ENCODE results near the gene MAST4. TPM values are rescaled to one million over a fixed set of nuclear protein-coding genes. Genes with fewer than 3 reads are reported as not detected.

Gene MAST4
- total and polyA plus RNA-seq, 2 donors from 2014 or later: 27.3 to 31.4 TPM

GRCh38 chr5:66976108-66976507 lies 379.9 kb downstream of the MAST4 start:
- Histone ChIP-seq H3K27ac (ENCODE audit: low read depth in 2 of 2, low read length in 2 of 2) (no peak overlapping the region), H3K36me3 (ENCODE audit: control insufficient read depth in 2 of 3, insufficient read depth in 3 of 3, low read length in 3 of 3) (no peaks in the 10 kb centered on the region), H3K4me3 (ENCODE audit: low read length in 3 of 3) (no peak overlapping the region), H3K9ac (ENCODE audit: low read length in 3 of 3) (no peak overlapping the region), H3K9me3 (ENCODE audit: control insufficient read depth in 2 of 3, insufficient read depth in 1 of 3, low read length in 3 of 3) (no peaks in the 10 kb centered on the region), H3K27me3 (ENCODE audit: control insufficient read depth, insufficient read depth, low read length) (no peaks in the 10 kb centered on the region), H3K4me1 (ENCODE audit: control insufficient read depth in 2 of 3, insufficient read depth in 2 of 3, low read depth in 1 of 3, low read length in 3 of 3) (no peaks in the 10 kb centered on the region)
- intact Hi-C loops (cut with DNase I): no loop called here
- FAIRE-seq (no peak), DNase-seq (no peak)
- TF ChIP-seq, protein P1, sequence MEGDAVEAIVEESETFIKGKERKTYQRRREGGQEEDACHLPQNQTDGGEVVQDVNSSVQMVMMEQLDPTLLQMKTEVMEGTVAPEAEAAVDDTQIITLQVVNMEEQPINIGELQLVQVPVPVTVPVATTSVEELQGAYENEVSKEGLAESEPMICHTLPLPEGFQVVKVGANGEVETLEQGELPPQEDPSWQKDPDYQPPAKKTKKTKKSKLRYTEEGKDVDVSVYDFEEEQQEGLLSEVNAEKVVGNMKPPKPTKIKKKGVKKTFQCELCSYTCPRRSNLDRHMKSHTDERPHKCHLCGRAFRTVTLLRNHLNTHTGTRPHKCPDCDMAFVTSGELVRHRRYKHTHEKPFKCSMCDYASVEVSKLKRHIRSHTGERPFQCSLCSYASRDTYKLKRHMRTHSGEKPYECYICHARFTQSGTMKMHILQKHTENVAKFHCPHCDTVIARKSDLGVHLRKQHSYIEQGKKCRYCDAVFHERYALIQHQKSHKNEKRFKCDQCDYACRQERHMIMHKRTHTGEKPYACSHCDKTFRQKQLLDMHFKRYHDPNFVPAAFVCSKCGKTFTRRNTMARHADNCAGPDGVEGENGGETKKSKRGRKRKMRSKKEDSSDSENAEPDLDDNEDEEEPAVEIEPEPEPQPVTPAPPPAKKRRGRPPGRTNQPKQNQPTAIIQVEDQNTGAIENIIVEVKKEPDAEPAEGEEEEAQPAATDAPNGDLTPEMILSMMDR (IDR thresholded peaks at IDR 0.05; ENCODE audit: borderline replicate concordance, extremely low read depth, insufficient read depth): no peak

GRCh38 chr5:66979738-66980137 lies 383.5 kb downstream of the MAST4 start:
- TF ChIP-seq, protein P1 (IDR thresholded peaks at IDR 0.05; ENCODE audit: borderline replicate concordance, extremely low read depth, insufficient read depth): no peak
- FAIRE-seq: no peak

DNA sequence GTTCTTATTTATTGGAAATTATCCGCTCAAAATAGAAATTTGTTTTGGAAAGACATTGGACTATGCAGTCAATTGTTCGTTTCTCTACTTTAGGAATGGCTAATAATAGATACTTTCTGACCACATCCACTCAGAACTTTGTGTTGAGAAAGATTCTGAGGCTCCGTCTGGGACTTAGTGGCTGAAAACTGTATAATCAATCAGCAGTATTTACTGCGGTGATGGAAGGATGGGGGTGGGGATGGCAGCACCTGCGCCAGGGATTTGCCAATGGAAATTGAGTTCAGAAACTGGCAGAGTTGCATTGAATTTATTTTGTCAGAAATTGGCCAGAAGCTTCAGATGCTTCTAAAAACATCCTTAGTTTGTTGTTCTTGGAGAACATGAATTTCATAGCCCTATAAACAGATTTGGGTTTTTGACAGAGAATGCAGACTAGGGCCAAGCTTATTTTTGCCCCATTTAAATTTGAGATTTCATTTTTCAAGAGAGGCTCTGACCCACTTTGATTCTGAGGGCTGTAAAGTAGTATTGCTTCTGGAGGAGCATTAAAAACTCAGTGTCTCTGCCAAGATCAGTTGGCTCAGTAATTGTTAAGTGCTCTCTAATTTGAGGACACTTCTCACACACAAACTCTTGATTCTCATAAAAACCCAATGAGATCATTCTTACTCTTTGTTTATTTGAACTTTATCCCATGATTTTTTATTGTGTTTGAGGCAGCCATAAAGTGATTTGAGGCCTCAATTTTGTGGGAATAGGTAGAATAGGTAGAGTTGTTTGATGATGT lies 385.3 kb downstream of the MAST4 start:
- intact Hi-C loops (cut with DNase I): no loop called here
- H3K27ac ChIP-seq (ENCODE audit: low read depth in 2 of 2, low read length in 2 of 2): no peak overlapping the region
- DNase-seq: no peak
- H3K9me3 ChIP-seq (ENCODE audit: control insufficient read depth in 2 of 3, insufficient read depth in 1 of 3, low read length in 3 of 3): no peaks in the 10 kb centered on the region
- H3K27me3 ChIP-seq (ENCODE audit: control insufficient read depth, insufficient read depth, low read length): no peaks in the 10 kb centered on the region
- no peak for FAIRE-seq
- no peak overlapping the region for H3K9ac ChIP-seq (ENCODE audit: low read length in 3 of 3)
- H3K4me3 ChIP-seq (ENCODE audit: low read length in 3 of 3): no peak overlapping the region
- H3K4me1 ChIP-seq (ENCODE audit: control insufficient read depth in 2 of 3, insufficient read depth in 2 of 3, low read depth in 1 of 3, low read length in 3 of 3): no peaks in the 10 kb centered on the region
- no peaks in the 10 kb centered on the region for H3K36me3 ChIP-seq (ENCODE audit: control insufficient read depth in 2 of 3, insufficient read depth in 3 of 3, low read length in 3 of 3)
- TF ChIP-seq, protein P1 (IDR thresholded peaks at IDR 0.05; ENCODE audit: borderline replicate concordance, extremely low read depth, insufficient read depth): no peak

More at GRCh38 chr5:66979738-66980137, 383.5 kb downstream of the MAST4 start:
- Histone ChIP-seq H3K4me3 (ENCODE audit: low read length in 3 of 3) (no peak overlapping the region), H3K9ac (ENCODE audit: low read length in 3 of 3) (no peak overlapping the region), H3K27me3 (ENCODE audit: control insufficient read depth, insufficient read depth, low read length) (no peaks in the 10 kb centered on the region), H3K9me3 (ENCODE audit: control insufficient read depth in 2 of 3, insufficient read depth in 1 of 3, low read length in 3 of 3) (no peaks in the 10 kb centered on the region), H3K36me3 (ENCODE audit: control insufficient read depth in 2 of 3, insufficient read depth in 3 of 3, low read length in 3 of 3) (no peaks in the 10 kb centered on the region), H3K27ac (ENCODE audit: low read depth in 2 of 2, low read length in 2 of 2) (no peak overlapping the region), H3K4me1 (ENCODE audit: control insufficient read depth in 2 of 3, insufficient read depth in 2 of 3, low read depth in 1 of 3, low read length in 3 of 3) (no peaks in the 10 kb centered on the region)
- DNase-seq: no peak
- intact Hi-C loops (cut with DNase I): no loop called here
